ENCODE results near the gene CCDC88A. TPM values are rescaled to one million over a fixed set of nuclear protein-coding genes. Genes with fewer than 3 reads are reported as not detected.
"Not testable (repeated sequence)": the region's sequence is repeated elsewhere in the genome, so short reads cannot be mapped to it uniquely, and the experiment has no call there.

Gene CCDC88A
- total RNA-seq, 2 donors from 2014 or later = 9.7 to 14.3 TPM

- no peaks in the 10 kb centered on the region for H3K36me3 Mint-ChIP-seq (ENCODE audit: low read depth)
- no peaks in the 10 kb centered on the region for H3K9me3 Mint-ChIP-seq
- no peaks in the 10 kb centered on the region for H3K27me3 Mint-ChIP-seq
- ATAC-seq (replicated peaks) = peak; percentile 43
- no peak overlapping the region for H3K27ac Mint-ChIP-seq
- H3K4me3 Mint-ChIP-seq = no peak overlapping the region
- no peaks in the 10 kb centered on the region for H3K4me1 Mint-ChIP-seq
Observed at GRCh38 chr2:55371376-55371775, 48.3 kb downstream of the CCDC88A start.

- Mint-ChIP-seq H3K27ac (no peak overlapping the region), H3K36me3 (ENCODE audit: low read depth) (no peaks in the 10 kb centered on the region), H3K4me1 (no peaks in the 10 kb centered on the region), H3K4me3 (no peak overlapping the region), H3K27me3 (no peaks in the 10 kb centered on the region), H3K9me3 (no peaks in the 10 kb centered on the region)
- no peak for ATAC-seq (replicated peaks)
Observed at GRCh38 chr2:55370208-55370607, 49.4 kb downstream of the CCDC88A start.

- Mint-ChIP-seq H3K27ac (no peak overlapping the region), H3K9me3 (no peaks in the 10 kb centered on the region), H3K27me3 (no peaks in the 10 kb centered on the region), H3K4me3 (no peak overlapping the region), H3K4me1 (no peaks in the 10 kb centered on the region), H3K36me3 (ENCODE audit: low read depth) (no peaks in the 10 kb centered on the region)
- ATAC-seq (replicated peaks) = no peak
Observed at GRCh38 chr2:55365303-55365702, 54.4 kb downstream of the CCDC88A start.

- Mint-ChIP-seq H3K27me3 (no peaks in the 10 kb centered on the region), H3K27ac (no peak overlapping the region), H3K9me3 (no peaks in the 10 kb centered on the region), H3K4me1 (no peaks in the 10 kb centered on the region), H3K36me3 (ENCODE audit: low read depth) (no peaks in the 10 kb centered on the region), H3K4me3 (no peak overlapping the region)
- no peak for ATAC-seq (replicated peaks)
Observed at GRCh38 chr2:55364189-55365055, 55.2 kb downstream of the CCDC88A start.

- Mint-ChIP-seq H3K4me3 (no peak overlapping the region), H3K9me3 (no peaks in the 10 kb centered on the region)
Observed at GRCh38 chr2:55363636-55364035, 56.0 kb downstream of the CCDC88A start.

GRCh38 chr2:55361465-55362189 lies 58.0 kb downstream of the CCDC88A start:
- Mint-ChIP-seq H3K9me3 (no peaks in the 10 kb centered on the region), H3K4me3 (no peak overlapping the region), H3K27me3 (no peaks in the 10 kb centered on the region), H3K4me1 (no peaks in the 10 kb centered on the region), H3K27ac (no peak overlapping the region), H3K36me3 (ENCODE audit: low read depth) (no peaks in the 10 kb centered on the region)
- ATAC-seq (replicated peaks) = no peak

More at GRCh38 chr2:55363636-55364035, 56.0 kb downstream of the CCDC88A start:
- Mint-ChIP-seq H3K27me3 (no peaks in the 10 kb centered on the region), H3K27ac (no peak overlapping the region), H3K36me3 (ENCODE audit: low read depth) (no peaks in the 10 kb centered on the region), H3K4me1 (no peaks in the 10 kb centered on the region)
- ATAC-seq (replicated peaks) = no peak

- H3K4me3 Mint-ChIP-seq = no peak overlapping the region
- H3K36me3 Mint-ChIP-seq (ENCODE audit: low read depth) = no peaks in the 10 kb centered on the region
- H3K9me3 Mint-ChIP-seq = no peaks in the 10 kb centered on the region
- H3K27ac Mint-ChIP-seq = no peak overlapping the region
- H3K4me1 Mint-ChIP-seq = no peaks in the 10 kb centered on the region
- no peaks in the 10 kb centered on the region for H3K27me3 Mint-ChIP-seq
- no peak for ATAC-seq (replicated peaks)
Observed at GRCh38 chr2:55358451-55358850, 61.2 kb downstream of the CCDC88A start.

GRCh38 chr2:55357927-55358326 lies 61.7 kb downstream of the CCDC88A start:
- Mint-ChIP-seq H3K36me3 (ENCODE audit: low read depth) (no peaks in the 10 kb centered on the region), H3K27me3 (no peaks in the 10 kb centered on the region), H3K4me3 (no peak overlapping the region), H3K4me1 (no peaks in the 10 kb centered on the region), H3K27ac (no peak overlapping the region), H3K9me3 (no peaks in the 10 kb centered on the region)
- no peak for ATAC-seq (replicated peaks)

- no peaks in the 10 kb centered on the region for H3K4me1 Mint-ChIP-seq
- no peaks in the 10 kb centered on the region for H3K27me3 Mint-ChIP-seq
- no peaks in the 10 kb centered on the region for H3K36me3 Mint-ChIP-seq (ENCODE audit: low read depth)
- H3K4me3 Mint-ChIP-seq = no peak overlapping the region
- ATAC-seq (replicated peaks) = no peak
- no peaks in the 10 kb centered on the region for H3K9me3 Mint-ChIP-seq
- H3K27ac Mint-ChIP-seq = no peak overlapping the region
Observed at GRCh38 chr2:55357164-55357563, 62.5 kb downstream of the CCDC88A start.

- not testable (repeated sequence) for H3K9me3 Mint-ChIP-seq; H3K27me3 Mint-ChIP-seq; H3K27ac Mint-ChIP-seq; H3K4me3 Mint-ChIP-seq; H3K4me1 Mint-ChIP-seq; H3K36me3 Mint-ChIP-seq (ENCODE audit: low read depth); ATAC-seq (replicated peaks)
Observed at GRCh38 chr2:55356136-55356535, 63.5 kb downstream of the CCDC88A start.

GRCh38 chr2:55355451-55355850 lies 64.2 kb downstream of the CCDC88A start:
- no peak for ATAC-seq (replicated peaks)
- no peaks in the 10 kb centered on the region for H3K27me3 Mint-ChIP-seq
- no peaks in the 10 kb centered on the region for H3K36me3 Mint-ChIP-seq (ENCODE audit: low read depth)
- no peak overlapping the region for H3K27ac Mint-ChIP-seq
- no peaks in the 10 kb centered on the region for H3K9me3 Mint-ChIP-seq
- no peaks in the 10 kb centered on the region for H3K4me1 Mint-ChIP-seq
- H3K4me3 Mint-ChIP-seq = no peak overlapping the region

- Mint-ChIP-seq H3K27ac (no peak overlapping the region), H3K9me3 (no peaks in the 10 kb centered on the region), H3K27me3 (no peaks in the 10 kb centered on the region), H3K36me3 (ENCODE audit: low read depth) (no peaks in the 10 kb centered on the region), H3K4me3 (no peak overlapping the region), H3K4me1 (no peaks in the 10 kb centered on the region)
- ATAC-seq (replicated peaks) = no peak
Observed at GRCh38 chr2:55351672-55352071, 68.0 kb downstream of the CCDC88A start.

GRCh38 chr2:55345064-55345463 lies 74.6 kb downstream of the CCDC88A start:
- no peaks in the 10 kb centered on the region for H3K4me1 Mint-ChIP-seq
- no peaks in the 10 kb centered on the region for H3K36me3 Mint-ChIP-seq (ENCODE audit: low read depth)
- ATAC-seq (replicated peaks) = no peak
- H3K27me3 Mint-ChIP-seq = no peaks in the 10 kb centered on the region
- no peak overlapping the region for H3K27ac Mint-ChIP-seq
- H3K9me3 Mint-ChIP-seq = no peaks in the 10 kb centered on the region
- no peak overlapping the region for H3K4me3 Mint-ChIP-seq

GRCh38 chr2:55338268-55338667 lies 81.4 kb downstream of the CCDC88A start:
- ATAC-seq (replicated peaks) = no peak
- no peaks in the 10 kb centered on the region for H3K27me3 Mint-ChIP-seq

GRCh38 chr2:55334728-55335127 lies 84.9 kb downstream of the CCDC88A start:
- ATAC-seq (replicated peaks) = no peak
- Mint-ChIP-seq H3K9me3 (no peaks in the 10 kb centered on the region), H3K4me1 (no peaks in the 10 kb centered on the region)

More at GRCh38 chr2:55338268-55338667, 81.4 kb downstream of the CCDC88A start:
- no peaks in the 10 kb centered on the region for H3K9me3 Mint-ChIP-seq
- H3K4me3 Mint-ChIP-seq = no peak overlapping the region
- no peak overlapping the region for H3K27ac Mint-ChIP-seq
- H3K4me1 Mint-ChIP-seq = no peaks in the 10 kb centered on the region
- H3K36me3 Mint-ChIP-seq (ENCODE audit: low read depth) = no peaks in the 10 kb centered on the region

More at GRCh38 chr2:55334728-55335127, 84.9 kb downstream of the CCDC88A start:
- no peak overlapping the region for H3K4me3 Mint-ChIP-seq
- no peaks in the 10 kb centered on the region for H3K27me3 Mint-ChIP-seq
- H3K36me3 Mint-ChIP-seq (ENCODE audit: low read depth) = no peaks in the 10 kb centered on the region
- H3K27ac Mint-ChIP-seq = no peak overlapping the region
